ENCODE results near the gene CSGALNACT2.

The CSGALNACT2 gene

GRCh38 chr10:43208147-43209073 lies 70.2 kb downstream of the CSGALNACT2 start:
- no peak for TF ChIP-seq ZNF274 (IDR thresholded peaks at IDR 0.05; ENCODE audit: low read depth, low read length)
- H3K4me3 ChIP-seq (ENCODE audit: low read length): no peak overlapping the region

- TF ChIP-seq ZNF274 (IDR thresholded peaks at IDR 0.05; ENCODE audit: low read depth, low read length): no peak
- H3K4me3 ChIP-seq (ENCODE audit: low read length): no peak overlapping the region
These were observed 70.8 kb downstream of the CSGALNACT2 start for GRCh38 chr10:43209074-43209455.

- no peak overlapping the region for H3K4me3 ChIP-seq (ENCODE audit: low read length)
These were observed 71.5 kb downstream of the CSGALNACT2 start for GRCh38 chr10:43209651-43210141.

GRCh38 chr10:43210556-43210955 lies 72.3 kb downstream of the CSGALNACT2 start:
- H3K4me3 ChIP-seq (ENCODE audit: low read length): no peak overlapping the region
- TF ChIP-seq ZNF274 (IDR thresholded peaks at IDR 0.05; ENCODE audit: low read depth, low read length): no peak

More at GRCh38 chr10:43209651-43210141, 71.5 kb downstream of the CSGALNACT2 start:
- TF ChIP-seq ZNF274 (IDR thresholded peaks at IDR 0.05; ENCODE audit: low read depth, low read length): no peak

- no peak for TF ChIP-seq ZNF274 (IDR thresholded peaks at IDR 0.05; ENCODE audit: low read depth, low read length)
- H3K4me3 ChIP-seq (ENCODE audit: low read length): no peak overlapping the region
These were observed 72.8 kb downstream of the CSGALNACT2 start for GRCh38 chr10:43211030-43211429.

GRCh38 chr10:43211431-43212042 lies 73.3 kb downstream of the CSGALNACT2 start:
- TF ChIP-seq ZNF274 (IDR thresholded peaks at IDR 0.05; ENCODE audit: low read depth, low read length): no peak

GRCh38 chr10:43212043-43212721 lies 73.9 kb downstream of the CSGALNACT2 start:
- no peak for TF ChIP-seq ZNF274 (IDR thresholded peaks at IDR 0.05; ENCODE audit: low read depth, low read length)

More at GRCh38 chr10:43211431-43212042, 73.3 kb downstream of the CSGALNACT2 start:
- H3K4me3 ChIP-seq (ENCODE audit: low read length): no peak overlapping the region

GRCh38 chr10:43214071-43214955 lies 76.1 kb downstream of the CSGALNACT2 start:
- no peak for TF ChIP-seq ZNF274 (IDR thresholded peaks at IDR 0.05; ENCODE audit: low read depth, low read length)
- H3K4me3 ChIP-seq (ENCODE audit: low read length): no peak overlapping the region

More at GRCh38 chr10:43212043-43212721, 73.9 kb downstream of the CSGALNACT2 start:
- H3K4me3 ChIP-seq (ENCODE audit: low read length): no peak overlapping the region

- H3K4me3 ChIP-seq (ENCODE audit: low read length): no peak overlapping the region
- TF ChIP-seq ZNF274 (IDR thresholded peaks at IDR 0.05; ENCODE audit: low read depth, low read length): no peak
These were observed 76.8 kb downstream of the CSGALNACT2 start for GRCh38 chr10:43214956-43215561.

- no peak for TF ChIP-seq ZNF274 (IDR thresholded peaks at IDR 0.05; ENCODE audit: low read depth, low read length)
- H3K4me3 ChIP-seq (ENCODE audit: low read length): no peak overlapping the region
These were observed 77.7 kb downstream of the CSGALNACT2 start for GRCh38 chr10:43215758-43216455.

- no peak overlapping the region for H3K4me3 ChIP-seq (ENCODE audit: low read length)
- no peak for TF ChIP-seq ZNF274 (IDR thresholded peaks at IDR 0.05; ENCODE audit: low read depth, low read length)
These were observed 78.8 kb downstream of the CSGALNACT2 start for GRCh38 chr10:43216931-43217562.

All from GM08714 (cell line).